PC-9 (cell line): ENCODE data around the gene WASL.

ENCODE experiments used
- CTCF ChIP-seq: fragments of 200-600 bp; sonication (generic); conservative IDR thresholded peaks from 2 replicates; pipeline ENCODE4 v1.6.1; 2017; ENCODE audit warnings: mixed run types, antibody characterized with exemption, mild to moderate bottlenecking, moderate library complexity
- EZH2 ChIP-seq: fragments of 200-600 bp; sonication (generic); IDR thresholded peaks from 2 replicates; pipeline ENCODE4 v1.8.0; 2017; ENCODE audit warnings: antibody characterized with exemption, low read depth

GRCh38 chr7:123663200-123663599 is 85.6 kb downstream of the WASL start:
- TF ChIP-seq CTCF (no peak), EZH2 (no peak)
